GM18499 (cell line): ENCODE results near the gene PCDHGA2.
A peak's percentile ranks its signal among the peaks of the same experiment; 100 is the strongest.
"Not testable (repeated sequence)": the region's sequence is repeated elsewhere in the genome, so short reads cannot be mapped to it uniquely, and the experiment has no call there.

ENCODE experiments used
- ATAC-seq: cut with Tn5 transposase; IDR thresholded peaks from one replicate; pipeline ENCODE4 v1.9.1; 2021; ENCODE audit warnings: moderate number of reproducible peaks; ENCODE audit not compliant: insufficient read depth, unreplicated experiment

Gene PCDHGA2

GRCh38 chr5:141345327-141345726, 6.8 kb downstream of the PCDHGA2 start:
- no peak for ATAC-seq

GRCh38 chr5:141346017-141346416, 7.5 kb downstream of the PCDHGA2 start:
- not testable (repeated sequence) for ATAC-seq

- no peak for ATAC-seq
These were observed 11.5 kb downstream of the PCDHGA2 start, which contains the start of gene PCDHGB1 for GRCh38 chr5:141349917-141350619. Gene PCDHGB1 (plus strand): TSS chr5:141350099. CDS start chr5:141350261, 162 bp downstream.

GRCh38 chr5:141351591-141351990, 13.0 kb downstream of the PCDHGA2 start:
- no peak for ATAC-seq

- no peak for ATAC-seq
These were observed 16.4 kb downstream of the PCDHGA2 start, which contains the start of gene PCDHGA4 for GRCh38 chr5:141354900-141355469. Gene PCDHGA4 (plus strand): TSS chr5:141355021. CDS start chr5:141355108, 87 bp downstream.

GRCh38 chr5:141355641-141356040, 17.1 kb downstream of the PCDHGA2 start:
- ATAC-seq = no peak

GRCh38 chr5:141356133-141356532, 17.6 kb downstream of the PCDHGA2 start:
- no peak for ATAC-seq

- ATAC-seq = no peak
These were observed 18.4 kb downstream of the PCDHGA2 start for GRCh38 chr5:141356950-141357349.

GRCh38 chr5:141359790-141360426, 21.3 kb downstream of the PCDHGA2 start, which contains the start of gene PCDHGB2:
Gene PCDHGB2 (plus strand): TSS chr5:141359994. CDS start chr5:141360136, 142 bp downstream.
- no peak for ATAC-seq

GRCh38 chr5:141360685-141361084, 22.1 kb downstream of the PCDHGA2 start:
- ATAC-seq = no peak

- ATAC-seq = no peak
These were observed 24.2 kb downstream of the PCDHGA2 start for GRCh38 chr5:141362719-141363118.

GRCh38 chr5:141363952-141364660, 25.5 kb downstream of the PCDHGA2 start, which contains the start of gene PCDHGA5:
Gene PCDHGA5 (plus strand): TSS chr5:141364162. CDS start chr5:141364331, 169 bp downstream.
- ATAC-seq = no peak

GRCh38 chr5:141366016-141366896, 27.7 kb downstream of the PCDHGA2 start:
- no peak for ATAC-seq

GRCh38 chr5:141369994-141370848, 31.7 kb downstream of the PCDHGA2 start, which contains the start of gene PCDHGB3:
Gene PCDHGB3 (plus strand): TSS chr5:141370242. CDS start chr5:141370395, 153 bp downstream.
- peak; percentile 77 for ATAC-seq

GRCh38 chr5:141371572-141372475, 33.3 kb downstream of the PCDHGA2 start:
- ATAC-seq = no peak

GRCh38 chr5:141373673-141374317, 35.2 kb downstream of the PCDHGA2 start, which contains the start of gene PCDHGA6:
Gene PCDHGA6 (plus strand): TSS chr5:141373891. CDS start chr5:141374084, 193 bp downstream.
- ATAC-seq = no peak

GRCh38 chr5:141374627-141375026, 36.1 kb downstream of the PCDHGA2 start:
- no peak for ATAC-seq
